Activated naive CD8-positive, alpha-beta T cell (primary cell): ENCODE data around the gene ACACA.

Experiments used
- H3K27ac Mint-ChIP-seq: one replicate; pipeline ENCODE4 v1.8.0; 2021; ENCODE audit warnings: mixed read lengths
- H3K27me3 Mint-ChIP-seq: one replicate; pipeline ENCODE4 v1.8.0; 2021; ENCODE audit warnings: mixed read lengths
- H3K36me3 Mint-ChIP-seq: one replicate; pipeline ENCODE4 v1.8.0; 2021; ENCODE audit warnings: mixed read lengths
- H3K4me1 Mint-ChIP-seq: one replicate; pipeline ENCODE4 v1.8.0; 2021; ENCODE audit warnings: low read depth, mixed read lengths
- H3K4me3 Mint-ChIP-seq: one replicate; pipeline ENCODE4 v1.8.0; 2021; ENCODE audit warnings: mild to moderate bottlenecking, mixed read lengths
- H3K9me3 Mint-ChIP-seq: one replicate; pipeline ENCODE4 v1.8.0; 2021; ENCODE audit warnings: low read depth, mixed read lengths

Gene ACACA

GRCh38 chr17:37265446-37266173 lies 141.0 kb downstream of the ACACA start:
- Mint-ChIP-seq H3K4me1 (no peaks in the 10 kb centered on the region), H3K27me3 (no peaks in the 10 kb centered on the region), H3K9me3 (peaks cover 10% of the 10 kb centered on the region), H3K4me3 (no peak overlapping the region), H3K36me3 (peaks cover 58% of the 10 kb centered on the region), H3K27ac (no peak overlapping the region)

- H3K4me1 Mint-ChIP-seq = no peaks in the 10 kb centered on the region
- H3K36me3 Mint-ChIP-seq = peaks cover 40% of the 10 kb centered on the region
- no peaks in the 10 kb centered on the region for H3K9me3 Mint-ChIP-seq
- H3K27ac Mint-ChIP-seq = no peak overlapping the region
- H3K4me3 Mint-ChIP-seq = no peak overlapping the region
- H3K27me3 Mint-ChIP-seq = no peaks in the 10 kb centered on the region
Observed at GRCh38 chr17:37261286-37261685, 145.3 kb downstream of the ACACA start.

GRCh38 chr17:37259030-37259735 lies 147.5 kb downstream of the ACACA start:
- Mint-ChIP-seq H3K27me3 (no peaks in the 10 kb centered on the region), H3K27ac (no peak overlapping the region), H3K9me3 (no peaks in the 10 kb centered on the region), H3K36me3 (peaks cover 24% of the 10 kb centered on the region), H3K4me3 (no peak overlapping the region), H3K4me1 (no peaks in the 10 kb centered on the region)

GRCh38 chr17:37256627-37257026 lies 150.0 kb downstream of the ACACA start:
- Mint-ChIP-seq H3K27me3 (no peaks in the 10 kb centered on the region), H3K27ac (no peak overlapping the region), H3K36me3 (peaks cover 18% of the 10 kb centered on the region), H3K9me3 (no peaks in the 10 kb centered on the region), H3K4me3 (no peak overlapping the region), H3K4me1 (no peaks in the 10 kb centered on the region)

- H3K27ac Mint-ChIP-seq = no peak overlapping the region
- peaks cover 22% of the 10 kb centered on the region for H3K36me3 Mint-ChIP-seq
- no peaks in the 10 kb centered on the region for H3K9me3 Mint-ChIP-seq
Observed at GRCh38 chr17:37255432-37255831, 151.2 kb downstream of the ACACA start.

GRCh38 chr17:37247825-37248224 lies 158.8 kb downstream of the ACACA start:
- Mint-ChIP-seq H3K27ac (no peak overlapping the region), H3K9me3 (no peaks in the 10 kb centered on the region), H3K4me3 (no peak overlapping the region), H3K36me3 (peaks cover 33% of the 10 kb centered on the region), H3K4me1 (no peaks in the 10 kb centered on the region), H3K27me3 (no peaks in the 10 kb centered on the region)

More at GRCh38 chr17:37255432-37255831, 151.2 kb downstream of the ACACA start:
- H3K27me3 Mint-ChIP-seq = no peaks in the 10 kb centered on the region
- H3K4me3 Mint-ChIP-seq = no peak overlapping the region
- H3K4me1 Mint-ChIP-seq = no peaks in the 10 kb centered on the region

- Mint-ChIP-seq H3K27me3 (no peaks in the 10 kb centered on the region), H3K36me3 (peaks cover 28% of the 10 kb centered on the region), H3K9me3 (no peaks in the 10 kb centered on the region), H3K4me3 (no peak overlapping the region), H3K27ac (no peak overlapping the region), H3K4me1 (no peaks in the 10 kb centered on the region)
Observed at GRCh38 chr17:37246085-37246484, 160.6 kb downstream of the ACACA start.

- H3K9me3 Mint-ChIP-seq = no peaks in the 10 kb centered on the region
- no peaks in the 10 kb centered on the region for H3K27me3 Mint-ChIP-seq
- H3K36me3 Mint-ChIP-seq = peaks cover 17% of the 10 kb centered on the region
- H3K4me3 Mint-ChIP-seq = no peak overlapping the region
- H3K27ac Mint-ChIP-seq = no peak overlapping the region
- no peaks in the 10 kb centered on the region for H3K4me1 Mint-ChIP-seq
Observed at GRCh38 chr17:37240381-37240780, 166.3 kb downstream of the ACACA start.

- Mint-ChIP-seq H3K4me3 (no peak overlapping the region), H3K27me3 (no peaks in the 10 kb centered on the region), H3K4me1 (no peaks in the 10 kb centered on the region), H3K27ac (no peak overlapping the region), H3K36me3 (peaks cover 17% of the 10 kb centered on the region), H3K9me3 (no peaks in the 10 kb centered on the region)
Observed at GRCh38 chr17:37239690-37240334, 166.8 kb downstream of the ACACA start.

GRCh38 chr17:37234106-37234505 lies 172.5 kb downstream of the ACACA start:
- Mint-ChIP-seq H3K4me1 (no peaks in the 10 kb centered on the region), H3K27me3 (no peaks in the 10 kb centered on the region), H3K36me3 (peaks cover 15% of the 10 kb centered on the region), H3K9me3 (no peaks in the 10 kb centered on the region), H3K4me3 (no peak overlapping the region), H3K27ac (no peak overlapping the region)

GRCh38 chr17:37233036-37233435 lies 173.6 kb downstream of the ACACA start:
- Mint-ChIP-seq H3K27me3 (no peaks in the 10 kb centered on the region), H3K36me3 (peaks cover 19% of the 10 kb centered on the region), H3K27ac (no peak overlapping the region), H3K4me3 (no peak overlapping the region), H3K4me1 (no peaks in the 10 kb centered on the region), H3K9me3 (no peaks in the 10 kb centered on the region)

- Mint-ChIP-seq H3K27ac (no peak overlapping the region), H3K4me1 (no peaks in the 10 kb centered on the region), H3K4me3 (no peak overlapping the region), H3K9me3 (no peaks in the 10 kb centered on the region), H3K27me3 (no peaks in the 10 kb centered on the region), H3K36me3 (peaks cover 19% of the 10 kb centered on the region)
Observed at GRCh38 chr17:37231887-37232286, 174.7 kb downstream of the ACACA start.

GRCh38 chr17:37230633-37231032 lies 176.0 kb downstream of the ACACA start:
- Mint-ChIP-seq H3K4me3 (no peak overlapping the region), H3K27ac (no peak overlapping the region), H3K36me3 (peaks cover 16% of the 10 kb centered on the region), H3K9me3 (no peaks in the 10 kb centered on the region), H3K4me1 (no peaks in the 10 kb centered on the region), H3K27me3 (no peaks in the 10 kb centered on the region)

- Mint-ChIP-seq H3K27me3 (no peaks in the 10 kb centered on the region), H3K4me1 (peaks cover 1% of the 10 kb centered on the region), H3K27ac (no peak overlapping the region)
Observed at GRCh38 chr17:37225465-37225864, 181.2 kb downstream of the ACACA start.

GRCh38 chr17:37221865-37222264 lies 184.8 kb downstream of the ACACA start:
- H3K4me1 Mint-ChIP-seq = peaks cover 1% of the 10 kb centered on the region
- no peak overlapping the region for H3K4me3 Mint-ChIP-seq
- no peaks in the 10 kb centered on the region for H3K27me3 Mint-ChIP-seq
- peaks cover 8% of the 10 kb centered on the region for H3K36me3 Mint-ChIP-seq
- no peaks in the 10 kb centered on the region for H3K9me3 Mint-ChIP-seq
- no peak overlapping the region for H3K27ac Mint-ChIP-seq

More at GRCh38 chr17:37225465-37225864, 181.2 kb downstream of the ACACA start:
- Mint-ChIP-seq H3K9me3 (no peaks in the 10 kb centered on the region), H3K4me3 (no peak overlapping the region), H3K36me3 (peaks cover 13% of the 10 kb centered on the region)
